ENCODE results near the gene THRA. TPM values are rescaled to one million over a fixed set of nuclear protein-coding genes. Genes with fewer than 3 reads are reported as not detected.

THRA gene
- total RNA-seq, 1 experiment from 2014 or later, result 29.3 TPM

DNA sequence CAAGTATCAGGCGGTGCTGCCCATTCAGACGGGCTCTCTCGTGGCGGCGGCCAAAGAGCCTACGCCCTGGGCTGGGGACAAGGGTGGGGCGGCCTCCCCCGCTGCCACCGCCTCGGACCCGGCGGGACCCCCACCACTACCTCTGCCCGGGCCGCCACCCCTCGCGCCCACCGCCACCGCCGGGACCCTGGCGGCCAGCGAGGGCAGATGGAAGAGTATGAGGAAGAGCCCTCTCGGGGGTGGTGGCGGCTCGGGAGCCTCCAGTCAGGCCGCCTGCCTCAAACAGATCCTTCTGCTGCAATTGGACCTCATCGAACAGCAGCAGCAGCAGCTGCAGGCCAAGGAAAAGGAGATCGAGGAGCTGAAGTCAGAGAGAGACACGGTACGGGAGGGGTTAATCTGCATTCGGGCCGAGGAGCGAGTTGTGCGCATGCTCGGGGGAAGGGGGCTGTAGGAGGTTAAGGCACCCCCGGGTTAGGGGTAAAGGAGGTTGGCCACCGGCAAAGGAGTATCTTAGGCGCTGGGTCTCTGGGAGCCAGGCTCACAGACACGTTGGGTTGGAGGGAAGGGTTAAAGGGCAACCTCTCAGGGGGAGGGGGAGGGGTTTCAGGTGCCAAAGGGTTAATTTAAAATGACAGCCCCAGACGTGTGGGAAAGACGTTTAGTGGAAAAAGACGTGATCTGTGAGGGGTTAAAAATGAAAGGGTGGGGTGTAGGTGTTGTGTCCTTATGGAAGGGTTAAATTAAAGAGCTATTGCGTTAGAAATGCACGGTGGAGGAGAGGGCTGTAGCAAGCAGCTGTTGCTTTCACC, 60.4 kb downstream of the THRA start:
- Histone ChIP-seq H3K4me3 (ENCODE audit: low read depth, low read length) (peak overlapping the region; percentile 78), H3K9me3 (no peaks in the 10 kb centered on the region), H3K4me1 (peaks cover 20% of the 10 kb centered on the region), H3K27me3 (replicated peaks; ENCODE audit: control insufficient read depth, insufficient read depth, low read length) (no peaks in the 10 kb centered on the region), H3K36me3 (ENCODE audit: control insufficient read depth, insufficient read depth, low read length) (peaks cover 3% of the 10 kb centered on the region)
- Mint-ChIP-seq H3K27ac (ENCODE audit: unreplicated experiment) (peak overlapping the region; percentile 93), H3K9me3 (ENCODE audit: unreplicated experiment) (no peaks in the 10 kb centered on the region), H3K4me3 (ENCODE audit: unreplicated experiment) (peak overlapping the region; percentile 97), H3K4me1 (ENCODE audit: low read depth, unreplicated experiment) (peaks cover 23% of the 10 kb centered on the region), H3K36me3 (ENCODE audit: insufficient read depth, unreplicated experiment) (peaks cover 55% of the 10 kb centered on the region), H3K27me3 (ENCODE audit: insufficient read depth, unreplicated experiment) (no peaks in the 10 kb centered on the region)
- intact Hi-C loops (cut with micrococcal nuclease; ENCODE audit: unreplicated experiment), result no loop called here
- no peak for TF ChIP-seq CTCF (IDR thresholded peaks at IDR 0.05; ENCODE audit: insufficient read depth in 1 of 2, low read depth in 1 of 2, low read length in 1 of 2, severe bottlenecking in 1 of 2, unreplicated experiment in 1 of 2)
- ChIA-PET POLR2A (interaction anchor here (0.7 to 3.2 kb wide), 5 partner anchors 9 to 23 kb away, joined by 3 to 56 read pairs (median 8); partner anchors contain the start of genes CASC3 and NR1D1), CTCF (interaction anchor here (0.5 to 4.5 kb wide), 9 partner anchors 10 to 110 kb away, joined by 3 to 63 read pairs (median 4); partner anchors contain the start of gene NR1D1)
- no TSS peak for BruUV-seq (replicated peaks)
- DNase-seq, result peak; percentile 78 to 79

GRCh38 chr17:40123811-40124114, 61.0 kb downstream of the THRA start:
- Mint-ChIP-seq H3K9me3 (ENCODE audit: unreplicated experiment) (no peaks in the 10 kb centered on the region), H3K4me3 (ENCODE audit: unreplicated experiment) (peak overlapping the region; percentile 97), H3K27me3 (ENCODE audit: insufficient read depth, unreplicated experiment) (no peaks in the 10 kb centered on the region), H3K4me1 (ENCODE audit: low read depth, unreplicated experiment) (peaks cover 20% of the 10 kb centered on the region), H3K36me3 (ENCODE audit: insufficient read depth, unreplicated experiment) (peaks cover 58% of the 10 kb centered on the region), H3K27ac (ENCODE audit: unreplicated experiment) (peak overlapping the region; percentile 93)
- POLR2A ChIA-PET, result interaction anchor here (0.5 to 3.2 kb wide), 7 partner anchors 10 to 25 kb away, joined by 3 to 56 read pairs (median 6); partner anchors contain the start of genes CASC3 and NR1D1
- DNase-seq, result no peak
- H3K9me3 ChIP-seq, result no peaks in the 10 kb centered on the region
- no peaks in the 10 kb centered on the region for H3K27me3 ChIP-seq (replicated peaks; ENCODE audit: control insufficient read depth, insufficient read depth, low read length)
- H3K4me3 ChIP-seq (ENCODE audit: low read depth, low read length), result peak overlapping the region; percentile 78
- peaks cover 3% of the 10 kb centered on the region; the same call in 1 of the 2 replicates for H3K36me3 ChIP-seq (ENCODE audit: control insufficient read depth, insufficient read depth, low read length)
- peaks cover 19% of the 10 kb centered on the region for H3K4me1 ChIP-seq
- no peak for TF ChIP-seq CTCF (IDR thresholded peaks at IDR 0.05; ENCODE audit: insufficient read depth in 1 of 2, low read depth in 1 of 2, low read length in 1 of 2, severe bottlenecking in 1 of 2, unreplicated experiment in 1 of 2)
- BruUV-seq (replicated peaks), result TSS peak; percentile 62
- intact Hi-C loops (cut with micrococcal nuclease; ENCODE audit: unreplicated experiment), result no loop called here
- CTCF ChIA-PET, result interaction anchor here (0.5 to 4.5 kb wide), 8 partner anchors 10 to 239 kb away, joined by 3 to 63 read pairs (median 4); partner anchors contain the start of gene NR1D1

GRCh38 chr17:40124279-40125141, 61.7 kb downstream of the THRA start:
- H3K36me3 Mint-ChIP-seq (ENCODE audit: insufficient read depth, unreplicated experiment), result peaks cover 65% of the 10 kb centered on the region
- no peak for DNase-seq
- peaks cover 21% of the 10 kb centered on the region for H3K4me1 Mint-ChIP-seq (ENCODE audit: low read depth, unreplicated experiment)

More at GRCh38 chr17:40124279-40125141, 61.7 kb downstream of the THRA start:
- BruUV-seq (replicated peaks), result no TSS peak
- H3K9me3 Mint-ChIP-seq (ENCODE audit: unreplicated experiment), result no peaks in the 10 kb centered on the region
- POLR2A ChIA-PET, result interaction anchor here (0.5 to 3.2 kb wide), 6 partner anchors 10 to 318 kb away, joined by 3 to 56 read pairs (median 6); partner anchors contain the start of gene CASC3
- no peaks in the 10 kb centered on the region for H3K9me3 ChIP-seq
- no peaks in the 10 kb centered on the region for H3K27me3 ChIP-seq (replicated peaks; ENCODE audit: control insufficient read depth, insufficient read depth, low read length)
- TF ChIP-seq CTCF (IDR thresholded peaks at IDR 0.05; ENCODE audit: insufficient read depth in 1 of 2, low read depth in 1 of 2, low read length in 1 of 2, severe bottlenecking in 1 of 2, unreplicated experiment in 1 of 2), result no peak
- intact Hi-C loops (cut with micrococcal nuclease; ENCODE audit: unreplicated experiment), result no loop called here
- H3K4me3 Mint-ChIP-seq (ENCODE audit: unreplicated experiment), result peak overlapping the region; percentile 97
- peak overlapping the region; percentile 78 for H3K4me3 ChIP-seq (ENCODE audit: low read depth, low read length)
- CTCF ChIA-PET, result interaction anchor here (0.6 to 4.5 kb wide), 6 partner anchors 11 to 238 kb away, joined by 3 to 63 read pairs (median 4); no protein-coding TSS in a partner anchor
- no peaks in the 10 kb centered on the region for H3K27me3 Mint-ChIP-seq (ENCODE audit: insufficient read depth, unreplicated experiment)
- H3K4me1 ChIP-seq, result peaks cover 19% of the 10 kb centered on the region
- no peak overlapping the region for H3K27ac Mint-ChIP-seq (ENCODE audit: unreplicated experiment)
- peaks cover 5% of the 10 kb centered on the region for H3K36me3 ChIP-seq (ENCODE audit: control insufficient read depth, insufficient read depth, low read length)

Data from Caco-2 (cell line).